PC-9 (cell line): Measurements from ENCODE around the gene POU2F3. TPM values are rescaled to one million over a fixed set of nuclear protein-coding genes. Genes with fewer than 3 reads are reported as not detected.

Experiments
- BruUV-seq: library from RNA; stranded (reverse); fragments of 400-500 nt; replicated peaks from 2 replicates; lab custom pipeline; 2021; lab: Mats Ljungman, UMichigan
- CTCF ChIA-PET: fragments of 300-600 bp; sonication (Branson Sonifier 250); formaldehyde crosslinking; loops from one replicate; lab custom pipeline; 2022; ENCODE audit warnings: antibody characterized with exemption; lab: Charles Lee
- POLR2A ChIA-PET: fragments of 300-600 bp; sonication (Branson Sonifier 250); formaldehyde crosslinking; loops from one replicate; lab custom pipeline; 2022; ENCODE audit warnings: antibody characterized with exemption; ENCODE audit not compliant: unreplicated experiment; lab: Charles Lee
- DNase-seq, 2 experiments: peaks; one replicate each; pipeline versions ENCODE4 v3.0.0 to v3.0.0-alpha.2; 2015 to 2022; ENCODE audit warnings: mixed read lengths in 1 of 2
- H2AFZ ChIP-seq: fragments of 200-600 bp; sonication (generic); 2 replicates; pipeline ENCODE4 v1.8.1; 2017; ENCODE audit warnings: antibody characterized with exemption
- H3F3A ChIP-seq: fragments of 200-600 bp; sonication (generic); 2 replicates; pipeline ENCODE4 v1.8.1; 2017; ENCODE audit warnings: antibody characterized with exemption, mild to moderate bottlenecking, low read depth; ENCODE audit not compliant: insufficient read depth
- H3K27ac ChIP-seq: fragments of 200-600 bp; sonication (generic); 2 replicates; pipeline ENCODE4 v1.6.1; 2016; ENCODE audit warnings: mixed run types
- H3K27me3 ChIP-seq: fragments of 200-600 bp; sonication (generic); 2 replicates; pipeline ENCODE4 v1.6.1; 2016; ENCODE audit warnings: low read depth, mixed run types; ENCODE audit not compliant: insufficient read depth
- H3K36me3 ChIP-seq: fragments of 200-600 bp; sonication (generic); 2 replicates; pipeline ENCODE4 v1.6.1; 2016; ENCODE audit warnings: low read depth, mixed run types
- H3K4me1 ChIP-seq: fragments of 200-600 bp; sonication (generic); replicated peaks from 2 replicates; pipeline ENCODE4 v1.6.1; 2016; ENCODE audit warnings: mixed run types; ENCODE audit not compliant: insufficient read depth
- H3K4me2 ChIP-seq: fragments of 200-600 bp; sonication (generic); 2 replicates; pipeline ENCODE4 v1.6.1; 2017; ENCODE audit warnings: mixed run types
- H3K4me3 ChIP-seq: fragments of 200-600 bp; sonication (generic); 2 replicates; pipeline ENCODE4 v1.6.1; 2016; ENCODE audit warnings: mixed run types
- H3K79me2 ChIP-seq: fragments of 200-600 bp; sonication (generic); 2 replicates; pipeline ENCODE4 v1.6.1; 2017; ENCODE audit warnings: low read depth, mixed run types
- H3K9me2 ChIP-seq: fragments of 200-600 bp; sonication (generic); 2 replicates; pipeline ENCODE4 v1.8.1; 2017; ENCODE audit warnings: mild to moderate bottlenecking; ENCODE audit not compliant: insufficient read depth
- H3K9me3 ChIP-seq: fragments of 200-600 bp; sonication (generic); 2 replicates; pipeline ENCODE4 v1.8.1; 2016; ENCODE audit warnings: low read depth; ENCODE audit not compliant: insufficient read depth
- H4K20me1 ChIP-seq: fragments of 200-600 bp; sonication (generic); 2 replicates; pipeline ENCODE4 v1.8.1; 2017; ENCODE audit not compliant: insufficient read depth
- EZH2 ChIP-seq: fragments of 200-600 bp; sonication (generic); IDR thresholded peaks from 2 replicates; pipeline ENCODE4 v1.8.0; 2017; ENCODE audit warnings: antibody characterized with exemption, low read depth
- intact Hi-C: fragments of 100-400 bp; cut with micrococcal nuclease; formaldehyde crosslinking; loops from one replicate; pipeline ENCODE4 v1.10.0; 2022; ENCODE audit not compliant: unreplicated experiment
- total RNA-seq: library from RNA; stranded (reverse); gene quantifications from 2 replicates; pipeline ENCODE4 v1.2.3, GENCODE V29; 2021
- TF ChIP-seq, protein P1 (sequence below): fragments of 200-600 bp; sonication (generic); conservative IDR thresholded peaks from 2 replicates; pipeline ENCODE4 v1.6.1; 2017; ENCODE audit warnings: mixed run types, antibody characterized with exemption, mild to moderate bottlenecking, moderate library complexity

The POU2F3 gene
- total RNA-seq, 1 experiment from 2014 or later = 2.9 TPM

DNA sequence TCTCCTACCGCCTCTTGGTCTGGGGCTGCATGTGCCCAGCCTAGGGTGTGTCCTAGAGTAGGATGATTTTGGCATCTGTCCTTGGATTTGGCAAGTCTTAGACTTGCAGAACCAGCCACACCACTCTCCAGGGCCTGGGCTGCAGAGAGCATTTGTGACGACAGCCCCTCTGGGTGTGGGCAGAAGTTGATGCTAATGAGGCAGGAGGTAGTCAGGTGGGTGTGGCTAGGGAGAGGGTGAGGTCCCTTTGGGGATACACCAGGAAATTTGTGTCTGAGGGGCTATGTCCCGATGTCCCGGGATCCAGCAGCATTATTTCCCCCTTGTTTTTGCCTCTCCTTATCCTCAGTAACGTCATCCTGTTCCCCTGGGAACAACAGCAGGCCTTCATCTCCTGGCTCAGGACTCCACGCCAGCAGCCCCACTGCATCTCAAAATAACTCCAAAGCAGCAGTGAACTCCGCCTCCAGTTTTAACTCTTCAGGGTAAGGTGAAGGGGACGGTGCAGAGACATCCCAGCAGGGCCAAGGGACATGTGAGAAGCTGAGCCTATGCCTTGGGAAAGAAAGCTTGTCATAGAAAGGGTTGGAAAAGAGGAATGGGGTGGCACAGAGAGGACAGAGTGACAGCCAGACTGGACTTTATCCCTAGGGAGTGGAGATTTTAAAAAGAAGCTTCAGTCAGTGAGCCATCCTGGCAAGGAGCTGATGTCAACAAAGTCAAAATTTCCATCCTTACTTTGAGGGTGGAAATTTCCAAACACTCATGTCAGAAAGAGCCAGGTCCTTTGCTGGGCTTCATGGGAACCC lies 77.1 kb downstream of the POU2F3 start:
- no peaks in the 10 kb centered on the region for H3K9me3 ChIP-seq
- DNase-seq = peak; percentile 87 to 97
- BruUV-seq = no TSS peak
- H3K4me1 ChIP-seq = peaks cover 22% of the 10 kb centered on the region
- H4K20me1 ChIP-seq = no peaks in the 10 kb centered on the region
- no peaks in the 10 kb centered on the region for H3K9me2 ChIP-seq
- no peaks in the 10 kb centered on the region for H3K36me3 ChIP-seq
- H3K79me2 ChIP-seq = no peaks in the 10 kb centered on the region
- H2AFZ ChIP-seq = peak overlapping the region; percentile 37
- H3K4me2 ChIP-seq = peak overlapping the region; percentile 69
- no peaks in the 10 kb centered on the region for H3K27me3 ChIP-seq
- H3F3A ChIP-seq = peaks cover 6% of the 10 kb centered on the region
- no peak for TF ChIP-seq EZH2
- TF ChIP-seq, protein P1, sequence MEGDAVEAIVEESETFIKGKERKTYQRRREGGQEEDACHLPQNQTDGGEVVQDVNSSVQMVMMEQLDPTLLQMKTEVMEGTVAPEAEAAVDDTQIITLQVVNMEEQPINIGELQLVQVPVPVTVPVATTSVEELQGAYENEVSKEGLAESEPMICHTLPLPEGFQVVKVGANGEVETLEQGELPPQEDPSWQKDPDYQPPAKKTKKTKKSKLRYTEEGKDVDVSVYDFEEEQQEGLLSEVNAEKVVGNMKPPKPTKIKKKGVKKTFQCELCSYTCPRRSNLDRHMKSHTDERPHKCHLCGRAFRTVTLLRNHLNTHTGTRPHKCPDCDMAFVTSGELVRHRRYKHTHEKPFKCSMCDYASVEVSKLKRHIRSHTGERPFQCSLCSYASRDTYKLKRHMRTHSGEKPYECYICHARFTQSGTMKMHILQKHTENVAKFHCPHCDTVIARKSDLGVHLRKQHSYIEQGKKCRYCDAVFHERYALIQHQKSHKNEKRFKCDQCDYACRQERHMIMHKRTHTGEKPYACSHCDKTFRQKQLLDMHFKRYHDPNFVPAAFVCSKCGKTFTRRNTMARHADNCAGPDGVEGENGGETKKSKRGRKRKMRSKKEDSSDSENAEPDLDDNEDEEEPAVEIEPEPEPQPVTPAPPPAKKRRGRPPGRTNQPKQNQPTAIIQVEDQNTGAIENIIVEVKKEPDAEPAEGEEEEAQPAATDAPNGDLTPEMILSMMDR = no peak
- H3K4me3 ChIP-seq = peak overlapping the region; percentile 28; the same call in 1 of the 2 replicates
- ChIA-PET CTCF (interaction anchor here (0.6 to 1.3 kb wide), 2 partner anchors 14 to 611 kb away, joined by 5 to 6 read pairs; no protein-coding TSS in a partner anchor), POLR2A (no interaction called here)
- intact Hi-C loops = loop anchor here (2.0 kb wide), 2 partner anchors 14 kb away; no protein-coding TSS in a partner anchor
- H3K27ac ChIP-seq = 0 out of 2 replicates have a peak overlapping the region, but pooled peaks have one; percentile 15

DNA sequence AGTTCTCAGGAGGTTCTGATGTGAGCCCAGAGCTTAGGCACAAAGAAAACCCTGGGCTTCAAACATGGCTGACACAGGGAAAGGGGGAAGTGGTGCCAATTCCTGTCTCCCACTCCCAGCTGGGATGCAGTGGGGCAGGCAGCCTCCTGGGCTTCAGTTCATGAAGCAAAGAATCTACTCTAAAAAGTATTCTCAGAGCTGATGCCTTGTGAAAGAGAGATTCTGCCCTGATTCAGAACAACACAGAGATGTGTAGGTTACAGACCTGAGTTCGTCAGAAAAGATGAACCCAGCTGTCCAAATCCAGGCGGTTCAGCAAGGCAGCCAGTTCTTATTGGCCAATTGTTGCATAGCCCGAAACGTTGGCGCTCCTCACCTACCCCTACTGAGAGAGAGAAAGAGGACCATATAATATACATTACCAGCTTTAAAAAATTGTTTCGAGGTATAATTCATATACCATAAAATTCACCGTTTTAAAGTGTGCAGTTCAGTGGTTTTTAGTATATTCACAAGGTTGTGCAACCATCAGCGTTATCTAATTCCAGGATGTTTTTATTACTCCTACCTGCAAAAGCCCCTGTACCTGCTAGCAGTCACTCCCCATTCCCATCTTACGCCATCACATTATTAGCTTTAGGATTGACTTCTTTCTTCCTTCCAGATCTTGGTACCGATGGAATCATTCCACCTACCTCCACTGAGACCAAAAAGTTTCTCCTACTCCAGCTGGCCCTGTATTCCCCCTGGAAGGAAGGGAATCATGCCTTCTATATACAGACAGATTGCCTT lies 77.9 kb downstream of the POU2F3 start:
- BruUV-seq = TSS peak; percentile 68
- Histone ChIP-seq H3K79me2 (no peaks in the 10 kb centered on the region), H3F3A (peaks cover 6% of the 10 kb centered on the region), H3K4me3 (no peak overlapping the region), H3K4me2 (peak overlapping the region; percentile 69), H3K4me1 (peaks cover 22% of the 10 kb centered on the region), H4K20me1 (no peaks in the 10 kb centered on the region), H3K27me3 (no peaks in the 10 kb centered on the region), H3K9me3 (no peaks in the 10 kb centered on the region), H3K27ac (no peak overlapping the region), H3K36me3 (no peaks in the 10 kb centered on the region), H2AFZ (peak overlapping the region; percentile 37; the same call in 1 of the 2 replicates), H3K9me2 (no peaks in the 10 kb centered on the region)
- intact Hi-C loops = loop anchor here (2.0 kb wide), 2 partner anchors 13 to 15 kb away; no protein-coding TSS in a partner anchor
- CTCF ChIA-PET = interaction anchor here (1.3 kb wide), 1 partner anchor 15 kb away, joined by 5 read pairs; no protein-coding TSS in a partner anchor
- no peak for TF ChIP-seq EZH2
- TF ChIP-seq, protein P1 = no peak
- POLR2A ChIA-PET = no interaction called here
- DNase-seq = no peak

DNA sequence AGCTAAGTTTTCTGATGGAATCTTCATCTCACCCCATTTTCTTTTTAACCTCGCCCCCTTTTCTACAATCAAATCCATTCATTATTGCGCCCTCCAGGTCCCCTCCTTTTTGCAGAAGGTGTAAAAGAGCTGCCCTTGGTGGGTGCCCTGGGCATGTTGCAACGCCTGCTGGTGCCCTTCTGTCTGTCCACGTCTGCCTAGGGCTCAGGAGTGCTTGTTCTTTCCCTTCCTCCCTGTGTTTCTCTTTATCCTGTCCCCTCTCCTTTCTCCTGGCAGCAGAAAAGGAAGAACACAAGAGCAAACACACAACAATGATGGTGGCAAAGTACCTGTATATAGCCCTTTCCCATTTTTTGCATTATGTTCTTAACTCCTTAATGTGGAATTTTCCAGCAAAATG lies 79.0 kb downstream of the POU2F3 start:
- Histone ChIP-seq H4K20me1 (no peaks in the 10 kb centered on the region), H3K79me2 (no peaks in the 10 kb centered on the region), H3K9me3 (no peaks in the 10 kb centered on the region), H3F3A (peaks cover 9% of the 10 kb centered on the region), H3K9me2 (no peaks in the 10 kb centered on the region), H3K4me1 (peaks cover 22% of the 10 kb centered on the region), H3K36me3 (no peaks in the 10 kb centered on the region), H2AFZ (no peak overlapping the region), H3K27ac (no peak overlapping the region), H3K27me3 (no peaks in the 10 kb centered on the region), H3K4me2 (no peak overlapping the region), H3K4me3 (no peak overlapping the region)
- no TSS peak for BruUV-seq
- POLR2A ChIA-PET = no interaction called here
- intact Hi-C loops = no loop called here
- DNase-seq = no peak
- TF ChIP-seq, protein P1 = no peak
- no peak for TF ChIP-seq EZH2
- CTCF ChIA-PET = no interaction called here
